Stimulated activated memory B cell treated with anti-CD40 and anti-IgM and Interleukin-4, amounts not matched to agents 10 μg/mL and 1 μg/mL and 100 μg/mL, for 72 hours (primary cell): ENCODE data around the gene PRKD3.
A peak's percentile ranks its signal among the peaks of the same experiment; 100 is the strongest.

ENCODE experiments used
- ATAC-seq: fragments of 150-1000 bp; cut with Tn5 transposase; 2 replicates; pipeline ENCODE4 v1.10.0; 2021
- H3K27ac Mint-ChIP-seq: one replicate; pipeline ENCODE4 v1.8.0; 2022; ENCODE audit warnings: mild to moderate bottlenecking, mixed read lengths
- H3K27me3 Mint-ChIP-seq: one replicate; pipeline ENCODE4 v1.8.0; 2022; ENCODE audit warnings: mixed read lengths
- H3K36me3 Mint-ChIP-seq: one replicate; pipeline ENCODE4 v1.8.0; 2022; ENCODE audit warnings: mixed read lengths
- H3K4me1 Mint-ChIP-seq: one replicate; pipeline ENCODE4 v1.8.0; 2022; ENCODE audit warnings: mixed read lengths
- H3K4me3 Mint-ChIP-seq: one replicate; pipeline ENCODE4 v1.8.0; 2022; ENCODE audit warnings: mild to moderate bottlenecking, moderate library complexity, mixed read lengths
- H3K9me3 Mint-ChIP-seq: one replicate; pipeline ENCODE4 v1.8.0; 2022; ENCODE audit warnings: mixed read lengths

The PRKD3 gene

GRCh38 chr2:37324786-37325624 lies at the start of gene PRKD3:
TSS of gene PRKD3 (minus strand) at chr2:37324833. CDS start at chr2:37316524, 8,309 bp downstream.
- Mint-ChIP-seq H3K36me3 (no peaks in the 10 kb centered on the region), H3K27ac (peak within 1 kb of the TSS; percentile 96), H3K9me3 (no peaks in the 10 kb centered on the region), H3K4me1 (peaks cover 30% of the 10 kb centered on the region), H3K27me3 (no peaks in the 10 kb centered on the region), H3K4me3 (peak within 1 kb of the TSS; percentile 98)
- peak; percentile 92 for ATAC-seq

- peaks cover 26% of the 10 kb centered on the region for H3K4me1 Mint-ChIP-seq
These were observed 47.4 kb upstream of the PRKD3 start for GRCh38 chr2:37372000-37372399.

GRCh38 chr2:37370666-37371065 lies 46.0 kb upstream of the PRKD3 start:
- no peak overlapping the region for H3K4me3 Mint-ChIP-seq
- peaks cover 12% of the 10 kb centered on the region for H3K4me1 Mint-ChIP-seq
- H3K36me3 Mint-ChIP-seq, result peaks cover 5% of the 10 kb centered on the region
- H3K27ac Mint-ChIP-seq, result no peak overlapping the region
- no peaks in the 10 kb centered on the region for H3K27me3 Mint-ChIP-seq
- no peaks in the 10 kb centered on the region for H3K9me3 Mint-ChIP-seq
- no peak for ATAC-seq

More at GRCh38 chr2:37372000-37372399, 47.4 kb upstream of the PRKD3 start:
- H3K27ac Mint-ChIP-seq, result no peak overlapping the region
- H3K4me3 Mint-ChIP-seq, result no peak overlapping the region
- H3K9me3 Mint-ChIP-seq, result no peaks in the 10 kb centered on the region
- H3K36me3 Mint-ChIP-seq, result peaks cover 5% of the 10 kb centered on the region
- ATAC-seq, result no peak
- no peaks in the 10 kb centered on the region for H3K27me3 Mint-ChIP-seq

- ATAC-seq, result no peak
- H3K4me1 Mint-ChIP-seq, result peaks cover 6% of the 10 kb centered on the region
- peaks cover 5% of the 10 kb centered on the region for H3K36me3 Mint-ChIP-seq
- H3K27ac Mint-ChIP-seq, result no peak overlapping the region
- no peaks in the 10 kb centered on the region for H3K27me3 Mint-ChIP-seq
- H3K4me3 Mint-ChIP-seq, result no peak overlapping the region
- no peaks in the 10 kb centered on the region for H3K9me3 Mint-ChIP-seq
These were observed 43.4 kb upstream of the PRKD3 start for GRCh38 chr2:37367984-37368383.

- peaks cover 5% of the 10 kb centered on the region for H3K36me3 Mint-ChIP-seq
- H3K4me1 Mint-ChIP-seq, result peaks cover 6% of the 10 kb centered on the region
- H3K27ac Mint-ChIP-seq, result no peak overlapping the region
- H3K27me3 Mint-ChIP-seq, result no peaks in the 10 kb centered on the region
- H3K9me3 Mint-ChIP-seq, result no peaks in the 10 kb centered on the region
- no peak overlapping the region for H3K4me3 Mint-ChIP-seq
- ATAC-seq, result no peak
These were observed 42.7 kb upstream of the PRKD3 start for GRCh38 chr2:37367310-37367709.

GRCh38 chr2:37366773-37367172 lies 42.1 kb upstream of the PRKD3 start:
- Mint-ChIP-seq H3K4me3 (no peak overlapping the region), H3K9me3 (no peaks in the 10 kb centered on the region), H3K36me3 (peaks cover 5% of the 10 kb centered on the region), H3K27ac (no peak overlapping the region), H3K4me1 (peaks cover 6% of the 10 kb centered on the region), H3K27me3 (no peaks in the 10 kb centered on the region)
- ATAC-seq, result peak; percentile 6

- no peaks in the 10 kb centered on the region for H3K27me3 Mint-ChIP-seq
- ATAC-seq, result peak; percentile 92
- H3K9me3 Mint-ChIP-seq, result no peaks in the 10 kb centered on the region
- H3K36me3 Mint-ChIP-seq, result peaks cover 5% of the 10 kb centered on the region
- no peak overlapping the region for H3K27ac Mint-ChIP-seq
- H3K4me1 Mint-ChIP-seq, result peaks cover 2% of the 10 kb centered on the region
- H3K4me3 Mint-ChIP-seq, result no peak overlapping the region
These were observed 41.0 kb upstream of the PRKD3 start for GRCh38 chr2:37365669-37366068.

- Mint-ChIP-seq H3K27ac (no peak overlapping the region), H3K4me3 (no peak overlapping the region), H3K9me3 (no peaks in the 10 kb centered on the region), H3K36me3 (peaks cover 5% of the 10 kb centered on the region), H3K4me1 (no peaks in the 10 kb centered on the region), H3K27me3 (no peaks in the 10 kb centered on the region)
- no peak for ATAC-seq
These were observed 39.7 kb upstream of the PRKD3 start for GRCh38 chr2:37364351-37364750.

GRCh38 chr2:37361994-37362698 lies 37.5 kb upstream of the PRKD3 start:
- Mint-ChIP-seq H3K9me3 (no peaks in the 10 kb centered on the region), H3K36me3 (no peaks in the 10 kb centered on the region), H3K4me3 (no peak overlapping the region), H3K27me3 (no peaks in the 10 kb centered on the region), H3K4me1 (no peaks in the 10 kb centered on the region), H3K27ac (no peak overlapping the region)
- ATAC-seq, result no peak

- no peak for ATAC-seq
- no peaks in the 10 kb centered on the region for H3K27me3 Mint-ChIP-seq
- no peak overlapping the region for H3K27ac Mint-ChIP-seq
- no peaks in the 10 kb centered on the region for H3K36me3 Mint-ChIP-seq
- H3K4me3 Mint-ChIP-seq, result no peak overlapping the region
- peaks cover 2% of the 10 kb centered on the region for H3K4me1 Mint-ChIP-seq
- H3K9me3 Mint-ChIP-seq, result no peaks in the 10 kb centered on the region
These were observed 36.7 kb upstream of the PRKD3 start for GRCh38 chr2:37361216-37361815.

GRCh38 chr2:37358466-37358865 lies 33.8 kb upstream of the PRKD3 start:
- peaks cover 8% of the 10 kb centered on the region for H3K27me3 Mint-ChIP-seq

GRCh38 chr2:37357530-37357929 lies 32.9 kb upstream of the PRKD3 start:
- Mint-ChIP-seq H3K4me3 (no peak overlapping the region), H3K27ac (no peak overlapping the region), H3K36me3 (no peaks in the 10 kb centered on the region), H3K9me3 (no peaks in the 10 kb centered on the region), H3K4me1 (peaks cover 6% of the 10 kb centered on the region), H3K27me3 (peaks cover 8% of the 10 kb centered on the region)
- no peak for ATAC-seq

More at GRCh38 chr2:37358466-37358865, 33.8 kb upstream of the PRKD3 start:
- ATAC-seq, result no peak
- Mint-ChIP-seq H3K9me3 (no peaks in the 10 kb centered on the region), H3K27ac (no peak overlapping the region), H3K4me3 (no peak overlapping the region), H3K36me3 (no peaks in the 10 kb centered on the region), H3K4me1 (peaks cover 6% of the 10 kb centered on the region)

GRCh38 chr2:37357069-37357468 lies 32.4 kb upstream of the PRKD3 start:
- no peak overlapping the region for H3K4me3 Mint-ChIP-seq
- no peak for ATAC-seq
- no peaks in the 10 kb centered on the region for H3K9me3 Mint-ChIP-seq
- H3K27me3 Mint-ChIP-seq, result peaks cover 8% of the 10 kb centered on the region
- no peak overlapping the region for H3K27ac Mint-ChIP-seq
- peaks cover 6% of the 10 kb centered on the region for H3K4me1 Mint-ChIP-seq
- H3K36me3 Mint-ChIP-seq, result no peaks in the 10 kb centered on the region

- Mint-ChIP-seq H3K27ac (no peak overlapping the region), H3K4me1 (peaks cover 6% of the 10 kb centered on the region), H3K9me3 (no peaks in the 10 kb centered on the region), H3K27me3 (peaks cover 8% of the 10 kb centered on the region), H3K4me3 (no peak overlapping the region), H3K36me3 (no peaks in the 10 kb centered on the region)
- ATAC-seq, result no peak
These were observed 31.7 kb upstream of the PRKD3 start for GRCh38 chr2:37356299-37356698.

- H3K36me3 Mint-ChIP-seq, result no peaks in the 10 kb centered on the region
- H3K27ac Mint-ChIP-seq, result no peak overlapping the region
- peaks cover 7% of the 10 kb centered on the region for H3K4me1 Mint-ChIP-seq
- peaks cover 8% of the 10 kb centered on the region for H3K27me3 Mint-ChIP-seq
- ATAC-seq, result no peak
- no peak overlapping the region for H3K4me3 Mint-ChIP-seq
- H3K9me3 Mint-ChIP-seq, result no peaks in the 10 kb centered on the region
These were observed 31.1 kb upstream of the PRKD3 start for GRCh38 chr2:37355735-37356134.
